Choroid plexus epithelial cell (primary cell): Measurements from ENCODE around the gene ABCC4.
"Not testable (repeated sequence)": the region's sequence is repeated elsewhere in the genome, so short reads cannot be mapped to it uniquely, and the experiment has no call there.

Experiments used
- DNase-seq: peaks from one replicate; pipeline ENCODE4 v3.0.0-alpha.2; 2010; ENCODE audit warnings: low read depth
- H3K4me3 ChIP-seq: 2 replicates; pipeline ENCODE4 v1.5.1; 2011; ENCODE audit warnings: low read depth, mild to moderate bottlenecking, control low read depth, low read length, moderate library complexity
- TF ChIP-seq, protein P1 (sequence below): conservative IDR thresholded peaks from 2 replicates; pipeline ENCODE4 v1.5.1; 2011; ENCODE audit warnings: low read depth, mild to moderate bottlenecking, control low read depth, inconsistent platforms, low read length, moderate library complexity

The ABCC4 gene

DNA sequence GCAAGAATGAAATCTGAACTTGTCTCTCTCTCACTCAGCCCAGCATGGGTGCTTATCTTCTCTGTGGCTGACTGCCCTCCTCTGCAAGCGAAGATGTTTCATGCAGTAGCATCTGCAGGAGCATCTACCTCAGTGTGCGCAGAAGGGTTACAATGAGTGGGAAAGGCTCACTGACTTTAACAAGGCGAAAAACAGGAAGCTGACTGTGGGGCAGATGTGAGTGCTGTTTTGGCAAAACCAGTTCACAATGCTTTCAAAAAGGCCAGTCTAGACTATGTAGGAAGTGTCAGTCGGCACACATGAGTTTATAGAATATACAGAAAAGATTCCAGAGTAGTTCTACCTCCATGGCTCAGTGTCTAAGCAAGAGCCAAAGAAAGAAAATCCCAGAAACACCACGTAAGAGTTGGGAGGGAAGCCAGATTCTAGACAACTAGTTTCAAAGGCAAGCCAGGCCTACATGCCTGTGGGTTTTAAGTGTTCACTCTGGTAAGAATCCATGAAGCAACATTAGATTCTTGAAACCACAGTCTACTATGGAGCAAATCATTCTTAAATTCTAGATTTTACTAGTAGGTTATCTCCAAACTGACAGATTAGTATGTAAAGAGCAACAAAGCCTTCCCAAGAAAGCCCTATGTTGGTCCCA, 124.5 kb downstream of the ABCC4 start:
- H3K4me3 ChIP-seq, result no peak overlapping the region
- TF ChIP-seq, protein P1, sequence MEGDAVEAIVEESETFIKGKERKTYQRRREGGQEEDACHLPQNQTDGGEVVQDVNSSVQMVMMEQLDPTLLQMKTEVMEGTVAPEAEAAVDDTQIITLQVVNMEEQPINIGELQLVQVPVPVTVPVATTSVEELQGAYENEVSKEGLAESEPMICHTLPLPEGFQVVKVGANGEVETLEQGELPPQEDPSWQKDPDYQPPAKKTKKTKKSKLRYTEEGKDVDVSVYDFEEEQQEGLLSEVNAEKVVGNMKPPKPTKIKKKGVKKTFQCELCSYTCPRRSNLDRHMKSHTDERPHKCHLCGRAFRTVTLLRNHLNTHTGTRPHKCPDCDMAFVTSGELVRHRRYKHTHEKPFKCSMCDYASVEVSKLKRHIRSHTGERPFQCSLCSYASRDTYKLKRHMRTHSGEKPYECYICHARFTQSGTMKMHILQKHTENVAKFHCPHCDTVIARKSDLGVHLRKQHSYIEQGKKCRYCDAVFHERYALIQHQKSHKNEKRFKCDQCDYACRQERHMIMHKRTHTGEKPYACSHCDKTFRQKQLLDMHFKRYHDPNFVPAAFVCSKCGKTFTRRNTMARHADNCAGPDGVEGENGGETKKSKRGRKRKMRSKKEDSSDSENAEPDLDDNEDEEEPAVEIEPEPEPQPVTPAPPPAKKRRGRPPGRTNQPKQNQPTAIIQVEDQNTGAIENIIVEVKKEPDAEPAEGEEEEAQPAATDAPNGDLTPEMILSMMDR, result no peak
- DNase-seq, result peak; percentile 9

DNA sequence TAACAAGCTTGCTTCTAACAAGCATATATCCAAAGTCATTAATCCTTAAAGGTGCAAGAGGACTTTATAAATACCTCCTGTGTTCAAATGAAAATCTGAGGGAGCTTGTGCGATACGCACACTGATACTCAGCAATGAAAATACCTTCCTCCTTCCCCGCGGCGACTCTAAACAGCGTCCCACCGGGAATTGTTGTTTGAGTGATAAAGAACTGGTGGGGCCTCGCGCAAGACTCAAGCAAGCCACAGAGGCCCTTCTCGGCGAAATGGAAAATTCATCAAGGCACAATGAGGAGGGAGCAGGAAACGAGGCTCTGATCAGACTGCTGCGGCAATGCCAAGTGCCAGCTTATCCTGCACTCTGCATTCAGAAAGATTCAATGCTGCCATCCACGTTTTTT, 126.7 kb downstream of the ABCC4 start:
- DNase-seq, result no peak
- TF ChIP-seq, protein P1, result no peak

DNA sequence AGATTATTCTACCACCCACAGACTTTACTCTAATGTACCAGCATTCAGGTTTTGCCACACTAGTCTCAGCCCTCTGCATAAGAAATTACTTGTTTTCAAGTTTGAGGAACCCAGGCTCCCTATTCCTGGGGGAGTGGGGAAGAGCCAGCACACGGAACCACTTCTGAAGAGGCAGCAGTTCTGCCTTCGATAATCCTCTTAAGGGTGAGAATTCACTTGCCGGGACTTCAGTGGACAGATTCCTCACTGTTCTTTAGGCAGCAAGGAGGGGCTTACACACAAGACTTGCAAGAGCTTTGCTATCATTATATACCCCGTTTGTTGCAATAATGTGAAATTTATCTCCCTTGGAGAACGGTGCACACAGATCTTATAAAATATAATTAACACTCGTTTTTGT, 133.1 kb downstream of the ABCC4 start:
- H3K4me3 ChIP-seq, result no peak overlapping the region
- no peak for DNase-seq
- TF ChIP-seq, protein P1, result no peak

More for the DNA sequence above, 126.7 kb downstream of the ABCC4 start:
- H3K4me3 ChIP-seq, result no peak overlapping the region

DNA sequence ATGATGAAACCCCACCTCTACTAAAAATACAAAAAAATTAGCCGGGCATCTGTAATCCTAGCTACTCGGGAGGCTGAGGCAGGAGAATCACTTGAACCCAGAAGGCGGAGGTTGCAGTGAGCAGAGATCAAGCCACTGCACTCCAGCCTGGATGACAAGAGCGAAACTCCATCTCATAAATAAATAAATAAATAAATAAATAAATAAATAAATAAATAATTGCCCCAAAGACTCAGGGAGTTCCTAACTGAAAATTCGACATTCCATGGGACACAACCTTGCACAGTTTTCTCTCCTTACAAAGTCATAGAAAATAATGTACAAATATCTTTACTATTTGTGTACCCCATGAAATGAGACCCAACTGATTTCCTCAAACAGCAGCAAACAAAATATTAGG, 134.2 kb downstream of the ABCC4 start:
- not testable (repeated sequence) for DNase-seq, H3K4me3 ChIP-seq

DNA sequence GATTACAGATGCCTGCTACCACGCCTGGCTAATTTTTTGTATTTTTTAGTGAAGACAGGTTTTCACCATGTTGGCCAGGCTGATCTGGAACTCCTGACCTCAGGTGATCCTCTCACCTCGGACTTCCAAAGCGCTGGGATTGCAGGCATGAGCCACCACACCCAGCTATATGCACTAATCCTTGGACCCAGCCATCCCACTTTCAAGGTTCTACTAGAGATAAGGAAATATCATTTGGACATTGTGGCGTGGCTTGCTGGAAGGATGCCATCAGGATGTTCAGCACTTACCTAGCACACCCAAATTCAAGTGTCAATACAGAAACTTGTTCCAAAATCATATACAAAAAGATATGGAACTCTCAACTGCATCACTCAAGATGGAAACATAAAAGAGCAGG, 136.4 kb downstream of the ABCC4 start:
- no peak overlapping the region for H3K4me3 ChIP-seq
- TF ChIP-seq, protein P1, result no peak
- DNase-seq, result no peak

DNA sequence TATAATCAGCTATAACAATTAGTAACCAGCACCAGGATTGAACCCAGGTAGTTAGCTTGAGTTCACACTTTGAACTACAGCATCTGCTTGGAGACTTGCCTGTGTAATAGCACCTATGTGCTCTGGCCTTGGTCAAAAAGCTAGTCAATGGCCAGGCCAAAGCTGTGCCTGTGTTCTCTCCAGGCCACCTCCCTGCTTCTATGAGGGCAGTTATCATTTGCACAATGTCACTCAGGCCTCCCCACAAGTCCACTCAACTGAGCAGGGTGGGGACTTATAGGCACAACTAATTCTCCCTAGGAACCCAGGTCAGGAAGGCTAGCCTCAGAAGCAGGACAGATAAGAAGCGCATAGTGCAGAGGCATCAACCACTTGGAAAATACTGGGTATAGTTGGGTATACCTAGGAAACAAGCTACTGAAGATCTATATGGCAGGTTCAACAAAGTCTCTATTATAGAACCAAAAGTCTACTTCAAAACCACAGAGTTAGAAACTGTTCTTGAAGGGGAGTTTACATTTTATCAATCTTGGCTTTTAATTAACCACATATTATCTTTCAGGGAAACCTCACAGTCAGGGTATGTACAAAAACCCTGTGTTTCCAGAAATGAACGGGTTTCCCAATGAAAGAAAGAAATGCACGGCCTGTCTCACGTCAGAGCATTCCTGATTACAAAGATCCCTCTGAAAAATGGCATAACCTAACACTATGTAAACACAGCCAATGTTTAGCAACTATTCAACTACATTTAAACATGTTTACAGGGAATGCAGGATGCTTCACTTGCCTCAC, 140.9 kb downstream of the ABCC4 start:
- TF ChIP-seq, protein P1, result no peak
- no peak overlapping the region for H3K4me3 ChIP-seq
- peak; percentile 15 for DNase-seq

DNA sequence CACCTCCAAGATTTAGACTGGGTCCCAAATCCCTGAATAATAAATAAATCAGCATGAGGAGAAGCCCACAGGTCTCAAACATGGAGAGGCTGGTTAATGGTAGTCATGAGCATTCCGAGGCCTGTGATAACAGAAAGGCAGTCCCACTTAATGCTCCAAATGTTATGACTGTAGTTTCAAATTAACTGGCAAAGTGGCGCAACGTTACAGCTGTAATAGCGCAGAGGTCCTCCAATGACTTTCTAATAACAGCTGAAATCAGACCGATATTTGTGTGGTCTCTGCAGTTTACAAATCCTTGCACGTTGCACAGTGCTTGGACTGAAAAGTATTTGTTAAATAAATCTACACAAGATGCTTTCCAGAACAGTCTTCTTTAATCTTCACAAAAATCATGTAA, 141.8 kb downstream of the ABCC4 start:
- H3K4me3 ChIP-seq, result no peak overlapping the region
- TF ChIP-seq, protein P1, result no peak
- no peak for DNase-seq
